Thoracic aorta (tissue), 2 donors: ENCODE measurements around the gene NAALADL2. TPM values are rescaled to one million over a fixed set of nuclear protein-coding genes. Genes with fewer than 3 reads are reported as not detected.

Experiments used
- ATAC-seq: fragments of 150-250 bp; one replicate; pipeline ENCODE4 v1.8.0; 2017; ENCODE audit warnings: low read depth; ENCODE audit not compliant: insufficient number of reproducible peaks, low FRiP score
- DNase-seq: peaks from one replicate; pipeline ENCODE4 v3.0.0-alpha.2; 2020; ENCODE audit warnings: low spot score
- H3K27ac ChIP-seq, 2 donors: fragments of 200-600 bp; sonication (generic); 1 replicate in 1 of 2; 2 replicates in 1 of 2; pipeline ENCODE4 v1.5.1; 2016; ENCODE audit warnings: mild to moderate bottlenecking in 2 of 2, moderate library complexity in 2 of 2
- H3K27me3 ChIP-seq: fragments of 200-600 bp; sonication (generic); replicated peaks from 2 replicates; pipeline ENCODE4 v1.6.0; 2016; ENCODE audit warnings: mild to moderate bottlenecking; ENCODE audit not compliant: insufficient read depth
- H3K36me3 ChIP-seq: fragments of 200-600 bp; sonication (generic); one replicate; pipeline ENCODE4 v1.5.1; 2016
- H3K4me1 ChIP-seq, 2 donors: fragments of 200-600 bp; sonication (generic); 1 replicate in 1 of 2; 2 replicates in 1 of 2; pipeline versions ENCODE4 v1.5.1 to v1.6.0; 2016; ENCODE audit warnings: low read depth in 2 of 2, mild to moderate bottlenecking in 1 of 2; ENCODE audit not compliant: control insufficient read depth in 1 of 2
- H3K4me3 ChIP-seq: fragments of 200-600 bp; sonication (generic); 2 replicates; pipeline ENCODE4 v1.5.1; 2016; ENCODE audit warnings: mild to moderate bottlenecking
- H3K9me3 ChIP-seq: fragments of 200-600 bp; sonication (generic); 2 replicates; pipeline ENCODE4 v1.5.1; 2016
- CTCF ChIP-seq: fragments of 200-600 bp; sonication (generic); IDR thresholded peaks from one replicate; pipeline ENCODE4 v1.5.1; 2019; ENCODE audit warnings: antibody characterized with exemption
- total RNA-seq, 2 donors: library from RNA; depleted of rRNA; stranded (reverse); fragments of >200 nt; gene quantifications; one replicate each; pipeline versions ENCODE4 v1.1.0 to v1.2.3, GENCODE V29; 2016

Gene NAALADL2
- 10 to 100 TPM; 12.9 to 21.0 TPM for total RNA-seq

GRCh38 chr3:174859114-174859735, at the start of gene NAALADL2:
Gene NAALADL2, plus strand, starts transcription at chr3:174859334.
- ATAC-seq: no peak
- H3K4me1 ChIP-seq: peaks cover 0 to 18% of the 10 kb centered on the region in 2 donors
- no peaks in the 10 kb centered on the region for H3K36me3 ChIP-seq
- TF ChIP-seq CTCF: no peak
- H3K9me3 ChIP-seq: no peaks in the 10 kb centered on the region
- no peak within 1 kb of the TSS for H3K4me3 ChIP-seq
- H3K27ac ChIP-seq: no peak within 1 kb of the TSS
- DNase-seq: no peak
- H3K27me3 ChIP-seq: no peaks in the 10 kb centered on the region

GRCh38 chr3:174810254-174810653, 48.9 kb upstream of the NAALADL2 start:
- ATAC-seq (no peak), DNase-seq (no peak)
- Histone ChIP-seq H3K4me1 (no peaks in the 10 kb centered on the region), H3K27ac (no peak overlapping the region), H3K36me3 (no peaks in the 10 kb centered on the region), H3K4me3 (no peak overlapping the region), H3K27me3 (no peaks in the 10 kb centered on the region), H3K9me3 (no peaks in the 10 kb centered on the region)
- TF ChIP-seq CTCF: no peak

- TF ChIP-seq CTCF: no peak
- H3K27me3 ChIP-seq: no peaks in the 10 kb centered on the region
- H3K27ac ChIP-seq: no peak overlapping the region
- no peaks in the 10 kb centered on the region for H3K36me3 ChIP-seq
- H3K9me3 ChIP-seq: no peaks in the 10 kb centered on the region
- ATAC-seq: no peak
- H3K4me1 ChIP-seq: peaks cover 0 to 3% of the 10 kb centered on the region in 2 donors
- no peak overlapping the region for H3K4me3 ChIP-seq
- no peak for DNase-seq
Measured at GRCh38 chr3:174812172-174812862, 46.8 kb upstream of the NAALADL2 start.

- TF ChIP-seq CTCF: no peak
- Histone ChIP-seq H3K27ac (no peak overlapping the region), H3K4me3 (no peak overlapping the region), H3K9me3 (no peaks in the 10 kb centered on the region), H3K27me3 (no peaks in the 10 kb centered on the region), H3K4me1 (peaks cover 0 to 3% of the 10 kb centered on the region in 2 donors), H3K36me3 (no peaks in the 10 kb centered on the region)
- DNase-seq (no peak), ATAC-seq (no peak)
Measured at GRCh38 chr3:174815750-174816149, 43.4 kb upstream of the NAALADL2 start.

- DNase-seq (no peak), ATAC-seq (no peak)
- no peaks in the 10 kb centered on the region for H3K9me3 ChIP-seq
- no peaks in the 10 kb centered on the region for H3K27me3 ChIP-seq
- no peaks in the 10 kb centered on the region for H3K36me3 ChIP-seq
- H3K4me1 ChIP-seq: peaks cover 13 to 21% of the 10 kb centered on the region in 2 donors
- peak overlapping the region; percentile 54 to 73 for H3K27ac ChIP-seq
- no peak overlapping the region for H3K4me3 ChIP-seq
- no peak for TF ChIP-seq CTCF
Measured at GRCh38 chr3:174820885-174821284, 38.2 kb upstream of the NAALADL2 start.
